ENCODE measurements around the gene EYA4. TPM values are rescaled to one million over a fixed set of nuclear protein-coding genes. Genes with fewer than 3 reads are reported as not detected.

Gene EYA4
- total RNA-seq, 2 experiments from 2014 or later = not detected

DNA sequence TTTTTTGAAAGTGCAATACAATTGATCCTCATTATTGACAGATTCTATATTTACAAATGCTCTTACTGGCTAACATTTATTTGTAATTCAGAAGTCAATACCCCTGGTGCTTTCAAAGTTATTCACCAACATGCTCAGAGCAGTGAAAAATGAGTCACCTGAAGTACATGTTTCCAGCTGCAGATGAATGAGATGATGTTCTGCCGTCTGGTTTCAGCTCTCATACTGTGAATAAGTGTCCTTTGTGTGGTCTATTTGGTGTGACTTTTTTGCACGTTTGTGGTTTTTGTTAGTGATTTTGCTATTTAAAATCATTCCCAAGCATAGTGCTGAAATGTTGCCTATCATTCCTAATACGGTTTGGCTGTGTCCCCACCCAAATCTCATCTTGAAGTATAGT, 22.3 kb upstream of the EYA4 start:
- no peaks in the 10 kb centered on the region for H4K20me1 ChIP-seq (ENCODE audit: insufficient read depth, low read length)
- no peaks in the 10 kb centered on the region for H3K9me3 ChIP-seq (ENCODE audit: low read length)
- no peaks in the 10 kb centered on the region for H3K36me3 ChIP-seq (ENCODE audit: insufficient read depth, low read length)
- no peak overlapping the region for H2AFZ ChIP-seq (ENCODE audit: low read length)
- no peak overlapping the region for H3K4me2 ChIP-seq (ENCODE audit: low read length)
- H3K79me2 ChIP-seq (ENCODE audit: insufficient read depth, low read depth, low read length) = no peaks in the 10 kb centered on the region
- no peak for DNase-seq (ENCODE audit: low spot score)
- ChIA-PET CTCF (ENCODE audit: unreplicated experiment) (no interaction called here), POLR2A (no interaction called here)
- BruUV-seq (replicated peaks) = no TSS peak
- no peaks in the 10 kb centered on the region for H3K4me1 ChIP-seq (ENCODE audit: insufficient read depth, low read length, poor library complexity, severe bottlenecking)
- TF ChIP-seq, protein P1, sequence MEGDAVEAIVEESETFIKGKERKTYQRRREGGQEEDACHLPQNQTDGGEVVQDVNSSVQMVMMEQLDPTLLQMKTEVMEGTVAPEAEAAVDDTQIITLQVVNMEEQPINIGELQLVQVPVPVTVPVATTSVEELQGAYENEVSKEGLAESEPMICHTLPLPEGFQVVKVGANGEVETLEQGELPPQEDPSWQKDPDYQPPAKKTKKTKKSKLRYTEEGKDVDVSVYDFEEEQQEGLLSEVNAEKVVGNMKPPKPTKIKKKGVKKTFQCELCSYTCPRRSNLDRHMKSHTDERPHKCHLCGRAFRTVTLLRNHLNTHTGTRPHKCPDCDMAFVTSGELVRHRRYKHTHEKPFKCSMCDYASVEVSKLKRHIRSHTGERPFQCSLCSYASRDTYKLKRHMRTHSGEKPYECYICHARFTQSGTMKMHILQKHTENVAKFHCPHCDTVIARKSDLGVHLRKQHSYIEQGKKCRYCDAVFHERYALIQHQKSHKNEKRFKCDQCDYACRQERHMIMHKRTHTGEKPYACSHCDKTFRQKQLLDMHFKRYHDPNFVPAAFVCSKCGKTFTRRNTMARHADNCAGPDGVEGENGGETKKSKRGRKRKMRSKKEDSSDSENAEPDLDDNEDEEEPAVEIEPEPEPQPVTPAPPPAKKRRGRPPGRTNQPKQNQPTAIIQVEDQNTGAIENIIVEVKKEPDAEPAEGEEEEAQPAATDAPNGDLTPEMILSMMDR (conservative IDR thresholded peaks at IDR 0.05; ENCODE audit: low read length) = no peak
- TF ChIP-seq EZH2phosphoT487 (IDR thresholded peaks at IDR 0.05; ENCODE audit: borderline replicate concordance, low read depth, low read length) = no peak
- H3K4me3 ChIP-seq (ENCODE audit: low read depth, low read length, poor library complexity, severe bottlenecking) = no peak overlapping the region
- no peaks in the 10 kb centered on the region; the same call in 1 of the 2 replicates for H3K9me2 ChIP-seq (ENCODE audit: insufficient read depth, low read length)
- intact Hi-C loops (cut with micrococcal nuclease; ENCODE audit: unreplicated experiment) = no loop called here
- no peak overlapping the region for H3K27ac ChIP-seq (ENCODE audit: low read depth, low read length, poor library complexity, severe bottlenecking)

DNA sequence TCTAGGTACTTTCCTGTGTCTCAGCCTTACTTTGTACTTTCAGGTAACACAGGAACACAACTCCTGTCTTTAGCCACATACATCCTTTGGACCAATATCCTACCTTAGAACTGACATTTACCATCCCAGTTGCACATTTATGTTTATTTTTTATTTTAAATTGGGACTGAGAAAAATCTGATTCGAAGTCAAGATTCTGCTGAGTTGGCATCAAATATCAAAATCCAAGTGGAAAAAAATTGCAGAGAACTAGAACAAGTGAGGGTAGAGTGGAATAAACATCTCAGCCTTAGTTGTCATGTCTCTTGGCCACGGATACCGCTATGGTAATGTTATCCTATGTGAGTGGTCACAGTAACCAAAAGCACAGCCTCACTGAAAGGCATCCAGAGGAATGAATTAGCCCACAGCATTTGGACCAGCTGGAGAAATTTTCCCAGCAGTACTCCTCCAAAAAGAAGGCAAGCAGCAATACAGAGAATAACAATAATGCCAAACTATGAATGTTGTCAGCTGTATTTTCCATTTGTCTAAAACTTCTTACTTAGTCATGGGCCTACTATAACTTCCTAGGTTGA, 17.6 kb upstream of the EYA4 start:
- Histone ChIP-seq H4K20me1 (ENCODE audit: insufficient read depth, low read length) (no peaks in the 10 kb centered on the region), H3K36me3 (ENCODE audit: insufficient read depth, low read length) (no peaks in the 10 kb centered on the region), H3K9me3 (ENCODE audit: low read length) (no peaks in the 10 kb centered on the region), H3K79me2 (ENCODE audit: insufficient read depth, low read depth, low read length) (no peaks in the 10 kb centered on the region), H3K9me2 (ENCODE audit: insufficient read depth, low read length) (no peaks in the 10 kb centered on the region; the same call in 1 of the 2 replicates), H3K4me3 (ENCODE audit: low read depth, low read length, poor library complexity, severe bottlenecking) (no peak overlapping the region), H3K4me1 (ENCODE audit: insufficient read depth, low read length, poor library complexity, severe bottlenecking) (no peaks in the 10 kb centered on the region), H3K27ac (ENCODE audit: low read depth, low read length, poor library complexity, severe bottlenecking) (no peak overlapping the region), H2AFZ (ENCODE audit: low read length) (no peak overlapping the region), H3K4me2 (ENCODE audit: low read length) (no peak overlapping the region)
- CTCF ChIA-PET (ENCODE audit: unreplicated experiment) = no interaction called here
- DNase-seq (ENCODE audit: low spot score) = no peak
- intact Hi-C loops (cut with micrococcal nuclease; ENCODE audit: unreplicated experiment) = no loop called here
- POLR2A ChIA-PET = interaction anchor here (0.6 kb wide), 1 partner anchor 238 kb away, joined by 4 read pairs; no protein-coding TSS in a partner anchor
- BruUV-seq (replicated peaks) = no TSS peak
- TF ChIP-seq EZH2phosphoT487 (IDR thresholded peaks at IDR 0.05; ENCODE audit: borderline replicate concordance, low read depth, low read length) = no peak
- TF ChIP-seq, protein P1 (conservative IDR thresholded peaks at IDR 0.05; ENCODE audit: low read length) = no peak

DNA sequence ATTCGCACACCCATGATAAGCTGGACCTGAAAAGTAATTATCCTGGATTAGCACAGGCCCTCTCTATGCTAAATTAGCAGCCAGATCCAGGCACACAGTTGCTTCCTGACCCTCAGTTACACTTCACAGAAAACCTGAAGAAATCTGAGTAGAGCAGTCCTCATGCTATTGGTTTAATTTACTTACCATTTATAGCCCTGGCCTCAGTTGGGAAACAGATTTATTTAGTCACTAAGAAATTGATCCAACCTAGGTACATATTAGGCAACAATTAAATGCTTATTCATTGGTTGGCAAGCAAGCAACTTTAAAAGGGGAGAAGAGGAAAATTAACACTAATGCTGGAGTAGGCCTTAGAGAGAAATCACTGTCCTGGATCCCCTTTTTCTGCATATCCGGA, 15.6 kb upstream of the EYA4 start:
- DNase-seq (ENCODE audit: low spot score) = no peak
- no peak overlapping the region for H3K4me2 ChIP-seq (ENCODE audit: low read length)
- H3K36me3 ChIP-seq (ENCODE audit: insufficient read depth, low read length) = no peaks in the 10 kb centered on the region
- intact Hi-C loops (cut with micrococcal nuclease; ENCODE audit: unreplicated experiment) = no loop called here
- no peaks in the 10 kb centered on the region for H3K79me2 ChIP-seq (ENCODE audit: insufficient read depth, low read depth, low read length)
- CTCF ChIA-PET (ENCODE audit: unreplicated experiment) = no interaction called here
- no TSS peak for BruUV-seq (replicated peaks)
- POLR2A ChIA-PET = no interaction called here
- no peaks in the 10 kb centered on the region for H3K4me1 ChIP-seq (ENCODE audit: insufficient read depth, low read length, poor library complexity, severe bottlenecking)
- TF ChIP-seq, protein P1 (conservative IDR thresholded peaks at IDR 0.05; ENCODE audit: low read length) = no peak
- no peak for TF ChIP-seq EZH2phosphoT487 (IDR thresholded peaks at IDR 0.05; ENCODE audit: borderline replicate concordance, low read depth, low read length)
- no peaks in the 10 kb centered on the region for H4K20me1 ChIP-seq (ENCODE audit: insufficient read depth, low read length)
- H3K4me3 ChIP-seq (ENCODE audit: low read depth, low read length, poor library complexity, severe bottlenecking) = no peak overlapping the region
- no peak overlapping the region for H2AFZ ChIP-seq (ENCODE audit: low read length)
- no peak overlapping the region for H3K27ac ChIP-seq (ENCODE audit: low read depth, low read length, poor library complexity, severe bottlenecking)
- H3K9me2 ChIP-seq (ENCODE audit: insufficient read depth, low read length) = no peaks in the 10 kb centered on the region; the same call in 1 of the 2 replicates
- no peaks in the 10 kb centered on the region for H3K9me3 ChIP-seq (ENCODE audit: low read length)

Data from OCI-LY7 (cell line).